Left ventricle myocardium superior (tissue), 1 donor: ENCODE data around the gene KCNH4. TPM values are rescaled to one million over a fixed set of nuclear protein-coding genes. Genes with fewer than 3 reads are reported as not detected.
"Not testable (repeated sequence)": the region's sequence is repeated elsewhere in the genome, so short reads cannot be mapped to it uniquely, and the experiment has no call there.

Source experiments
- ATAC-seq: fragments of 200-7000 bp; cut with Tn5 transposase; one replicate; pipeline ENCODE4 v1.9.1; 2020; ENCODE audit warnings: mild to moderate bottlenecking, moderate library complexity
- DNase-seq: peaks from one replicate; pipeline ENCODE4 v3.0.0-alpha.2; 2020
- intact Hi-C: fragments of 100-400 bp; cut with micrococcal nuclease; formaldehyde crosslinking; loops from one replicate; pipeline ENCODE4 v1.11.0; 2022
- total RNA-seq: library from RNA; stranded (reverse); fragmentation: NEBNext Ultra II Directional; extraction: Animal tissue kit (Norgen Biotek cat#: 25700); gene quantifications from one replicate; pipeline ENCODE4 v1.2.1, GENCODE V29; 2021
- donor health status: DM: no; HTN: yes; CAD: no; lungs with severe emphysema.

The KCNH4 gene
- total RNA-seq, 1 donor from 2014 or later: 0.15 TPM

GRCh38 chr17:42153919-42154742, 26.8 kb downstream of the KCNH4 start:
- intact Hi-C loops: no loop called here
- ATAC-seq (no peak), DNase-seq (no peak)

GRCh38 chr17:42146911-42147607, 33.9 kb downstream of the KCNH4 start:
- DNase-seq (no peak), ATAC-seq (no peak)
- intact Hi-C loops: no loop called here

- DNase-seq, ATAC-seq, intact Hi-C loops: not testable (repeated sequence)
Observed at GRCh38 chr17:42143138-42143537, 37.8 kb downstream of the KCNH4 start.

- ATAC-seq (peak; percentile 81), DNase-seq (no peak)
- intact Hi-C loops: no loop called here
Observed at GRCh38 chr17:42142371-42142896, 38.5 kb downstream of the KCNH4 start.

- ATAC-seq: peak; percentile 27
- no peak for DNase-seq
- intact Hi-C loops: no loop called here
Observed at GRCh38 chr17:42141382-42141781, 39.6 kb downstream of the KCNH4 start.

GRCh38 chr17:42140690-42141089, 40.3 kb downstream of the KCNH4 start:
- intact Hi-C loops, DNase-seq, ATAC-seq: not testable (repeated sequence)

GRCh38 chr17:42138749-42139492, 42.0 kb downstream of the KCNH4 start:
- ATAC-seq (peak; percentile 14), DNase-seq (no peak)
- intact Hi-C loops: no loop called here

GRCh38 chr17:42136654-42137051, 44.3 kb downstream of the KCNH4 start:
- DNase-seq (no peak), ATAC-seq (no peak)
- intact Hi-C loops: no loop called here

- intact Hi-C loops: no loop called here
- ATAC-seq (peak; percentile 82), DNase-seq (peak; percentile 78)
Observed at GRCh38 chr17:42135664-42136653, 45.0 kb downstream of the KCNH4 start.

- ATAC-seq (no peak), DNase-seq (no peak)
- intact Hi-C loops: no loop called here
Observed at GRCh38 chr17:42135151-42135550, 45.8 kb downstream of the KCNH4 start.

GRCh38 chr17:42133461-42134041, 47.4 kb downstream of the KCNH4 start:
- ATAC-seq: no peak
- intact Hi-C loops: no loop called here
- DNase-seq: no peak

GRCh38 chr17:42132941-42133340, 48.0 kb downstream of the KCNH4 start:
- DNase-seq (peak; percentile 62), ATAC-seq (peak; percentile 62)
- intact Hi-C loops: no loop called here

- DNase-seq: no peak
- intact Hi-C loops: no loop called here
- no peak for ATAC-seq
Observed at GRCh38 chr17:42131981-42132432, 48.9 kb downstream of the KCNH4 start.

GRCh38 chr17:42131232-42131631, 49.7 kb downstream of the KCNH4 start:
- ATAC-seq: no peak
- intact Hi-C loops: no loop called here
- DNase-seq: no peak

GRCh38 chr17:42130310-42130936, 50.5 kb downstream of the KCNH4 start:
- intact Hi-C loops: no loop called here
- ATAC-seq (no peak), DNase-seq (no peak)

GRCh38 chr17:42129109-42129837, 51.7 kb downstream of the KCNH4 start:
- ATAC-seq: peak; percentile 70
- intact Hi-C loops: no loop called here
- DNase-seq: peak; percentile 59

GRCh38 chr17:42127414-42127813, 53.5 kb downstream of the KCNH4 start:
- ATAC-seq (no peak), DNase-seq (no peak)
- intact Hi-C loops: no loop called here
